Lower leg skin (tissue), 4 donors: ENCODE data around the gene PGA3. TPM values are rescaled to one million over a fixed set of nuclear protein-coding genes. Genes with fewer than 3 reads are reported as not detected.
"Not testable (repeated sequence)": the region's sequence is repeated elsewhere in the genome, so short reads cannot be mapped to it uniquely, and the experiment has no call there.

Experiments
- DNase-seq, 2 donors: peaks; one replicate each; pipeline ENCODE4 v3.0.0-alpha.2; 2019; ENCODE audit warnings: low spot score in 2 of 2
- H3K4me3 ChIP-seq: fragments of 200-600 bp; sonication (generic); 2 replicates; pipeline ENCODE4 v1.5.1; 2017; ENCODE audit warnings: mild to moderate bottlenecking, low read depth; ENCODE audit not compliant: poor library complexity, severe bottlenecking
- POLR2A ChIP-seq, 2 donors: fragments of 450-650 bp; IDR thresholded peaks; one replicate each; pipeline ENCODE4 v1.6.1; 2016 to 2017; ENCODE audit warnings: antibody characterized with exemption in 2 of 2, mild to moderate bottlenecking in 1 of 2, moderate library complexity in 1 of 2
- WGBS, 2 donors: methylation state at CpG; one replicate each; pipeline ENCODE4 v1.1.5; 2018; 5-methylcytosine and 5-hydroxymethylcytosine counted together
- intact Hi-C: fragments of 100-400 bp; cut with DNase I; formaldehyde crosslinking; loops from one replicate; pipeline ENCODE4 v1.15.0; 2023; ENCODE audit warnings: low total_unique reads
- total RNA-seq, 4 donors: library from RNA; depleted of rRNA; stranded (reverse); fragments of >200 nt; gene quantifications; one replicate each; pipeline ENCODE4 v1.1.0, GENCODE V29; 2016
- TF ChIP-seq, protein P1 (sequence below), 3 donors: fragments of 450-650 bp; IDR thresholded peaks; one replicate each; pipeline ENCODE4 v1.5.1; 2016; ENCODE audit warnings: antibody characterized with exemption in 3 of 3, mild to moderate bottlenecking in 3 of 3, moderate library complexity in 2 of 3

The PGA3 gene
- total RNA-seq, 4 donors from 2014 or later: 0.32 to 1.5 TPM; not detected in 2

DNA sequence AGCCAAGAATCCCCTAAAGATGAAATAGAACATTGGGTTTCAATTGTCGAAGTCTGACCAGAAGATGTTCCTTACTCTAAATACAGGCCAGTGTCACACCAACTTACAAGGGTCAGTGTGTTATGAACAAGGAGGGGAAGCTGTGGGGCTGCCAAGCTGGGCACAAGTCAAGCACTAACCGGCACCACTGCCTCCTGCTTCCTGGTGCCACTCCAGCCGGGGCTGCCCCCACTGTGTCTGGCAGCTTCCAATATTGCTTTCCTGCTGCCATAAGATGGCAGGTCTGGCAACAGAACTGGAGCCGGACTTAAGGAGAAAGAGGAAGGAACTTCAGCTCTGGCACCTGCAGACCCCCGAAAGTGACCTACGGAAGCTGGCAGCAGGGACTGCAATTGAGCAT, 28.4 kb upstream of the PGA3 start:
- H3K4me3 ChIP-seq: no peak overlapping the region
- intact Hi-C loops: no loop called here
- 72 to 81% methylated on average over 6 of the region's 6 CpGs for WGBS, 2 donors
- no peak for TF ChIP-seq POLR2A (IDR thresholded peaks at IDR 0.05)
- no peak for DNase-seq

DNA sequence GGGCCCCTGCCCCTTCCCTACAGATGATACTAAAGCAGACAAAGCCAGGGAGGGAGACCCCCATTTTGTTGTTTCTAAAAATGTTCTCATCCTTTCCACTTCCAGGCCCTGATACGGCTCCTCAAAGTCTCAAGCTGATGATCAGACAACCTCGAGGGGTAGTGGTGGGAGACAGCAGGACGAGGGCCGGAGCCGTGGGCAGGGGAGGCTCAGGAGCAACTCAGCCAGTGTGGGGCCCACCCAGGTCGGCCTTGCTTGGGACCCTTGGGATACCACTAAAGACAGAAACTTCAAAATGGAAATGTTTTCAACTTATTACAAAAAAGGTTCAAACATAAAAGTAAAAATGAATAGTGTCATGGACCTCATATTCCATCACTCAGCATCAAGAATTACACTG, 26.9 kb upstream of the PGA3 start:
- H3K4me3 ChIP-seq: no peak overlapping the region
- 72 to 79% methylated on average over 6 of the region's 6 CpGs for WGBS, 2 donors
- DNase-seq: no peak
- intact Hi-C loops: no loop called here
- no peak for TF ChIP-seq POLR2A (IDR thresholded peaks at IDR 0.05)
- TF ChIP-seq, protein P1, sequence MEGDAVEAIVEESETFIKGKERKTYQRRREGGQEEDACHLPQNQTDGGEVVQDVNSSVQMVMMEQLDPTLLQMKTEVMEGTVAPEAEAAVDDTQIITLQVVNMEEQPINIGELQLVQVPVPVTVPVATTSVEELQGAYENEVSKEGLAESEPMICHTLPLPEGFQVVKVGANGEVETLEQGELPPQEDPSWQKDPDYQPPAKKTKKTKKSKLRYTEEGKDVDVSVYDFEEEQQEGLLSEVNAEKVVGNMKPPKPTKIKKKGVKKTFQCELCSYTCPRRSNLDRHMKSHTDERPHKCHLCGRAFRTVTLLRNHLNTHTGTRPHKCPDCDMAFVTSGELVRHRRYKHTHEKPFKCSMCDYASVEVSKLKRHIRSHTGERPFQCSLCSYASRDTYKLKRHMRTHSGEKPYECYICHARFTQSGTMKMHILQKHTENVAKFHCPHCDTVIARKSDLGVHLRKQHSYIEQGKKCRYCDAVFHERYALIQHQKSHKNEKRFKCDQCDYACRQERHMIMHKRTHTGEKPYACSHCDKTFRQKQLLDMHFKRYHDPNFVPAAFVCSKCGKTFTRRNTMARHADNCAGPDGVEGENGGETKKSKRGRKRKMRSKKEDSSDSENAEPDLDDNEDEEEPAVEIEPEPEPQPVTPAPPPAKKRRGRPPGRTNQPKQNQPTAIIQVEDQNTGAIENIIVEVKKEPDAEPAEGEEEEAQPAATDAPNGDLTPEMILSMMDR (IDR thresholded peaks at IDR 0.05): no peak

DNA sequence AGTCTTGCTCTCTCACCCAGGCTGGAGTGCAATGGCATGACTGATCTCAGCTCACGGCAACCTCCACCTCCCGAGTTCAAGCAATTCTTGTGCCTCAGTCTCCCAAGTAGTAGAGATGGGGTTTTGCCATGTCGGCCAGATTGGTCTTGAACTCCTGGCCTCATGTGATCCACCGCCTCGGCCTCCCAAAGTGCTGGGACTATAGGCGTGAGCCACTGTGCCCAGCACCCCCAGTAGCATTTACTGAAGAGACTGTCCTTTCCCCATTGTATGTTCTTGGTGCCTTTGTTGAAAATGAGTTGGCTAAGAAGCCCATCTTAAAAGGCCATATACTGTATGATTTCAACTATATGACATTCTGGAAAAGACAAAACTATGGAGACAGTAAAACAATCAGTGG, 23.1 kb upstream of the PGA3 start:
- WGBS, 2 donors: 97 to 99% methylated on average over 6 of the region's 6 CpGs
- intact Hi-C loops: loop anchor here (5.0 to 10.0 kb wide), 2 partner anchors 48 to 355 kb away; no protein-coding TSS in a partner anchor
- not testable (repeated sequence) for H3K4me3 ChIP-seq, DNase-seq

DNA sequence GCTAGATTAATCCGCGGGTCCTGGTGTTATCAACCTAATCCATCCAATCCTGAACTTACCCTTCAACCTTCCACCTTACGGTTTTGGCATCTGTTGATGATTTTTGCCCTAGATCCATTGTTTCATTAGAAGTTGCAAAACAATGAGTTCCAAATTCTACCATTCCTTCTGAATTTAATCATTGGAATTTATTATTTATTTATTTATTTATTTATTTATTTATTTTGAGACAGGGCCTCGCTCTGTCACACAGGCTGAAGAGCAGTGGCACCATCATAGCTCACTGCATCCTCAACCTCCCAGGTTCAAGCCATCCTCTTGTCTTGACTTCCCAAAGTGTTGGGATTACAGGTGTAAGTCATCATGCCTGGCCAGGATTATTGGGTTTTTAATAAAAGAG, 21.8 kb upstream of the PGA3 start:
- H3K4me3 ChIP-seq: no peak overlapping the region
- DNase-seq: no peak
- intact Hi-C loops: loop anchor here (5.0 to 10.0 kb wide), 2 partner anchors 49 to 357 kb away; no protein-coding TSS in a partner anchor
- TF ChIP-seq, protein P1 (IDR thresholded peaks at IDR 0.05): no peak
- TF ChIP-seq POLR2A (IDR thresholded peaks at IDR 0.05): no peak
- WGBS, 2 donors: 95 to 98% methylated on average over 4 of the region's 4 CpGs

DNA sequence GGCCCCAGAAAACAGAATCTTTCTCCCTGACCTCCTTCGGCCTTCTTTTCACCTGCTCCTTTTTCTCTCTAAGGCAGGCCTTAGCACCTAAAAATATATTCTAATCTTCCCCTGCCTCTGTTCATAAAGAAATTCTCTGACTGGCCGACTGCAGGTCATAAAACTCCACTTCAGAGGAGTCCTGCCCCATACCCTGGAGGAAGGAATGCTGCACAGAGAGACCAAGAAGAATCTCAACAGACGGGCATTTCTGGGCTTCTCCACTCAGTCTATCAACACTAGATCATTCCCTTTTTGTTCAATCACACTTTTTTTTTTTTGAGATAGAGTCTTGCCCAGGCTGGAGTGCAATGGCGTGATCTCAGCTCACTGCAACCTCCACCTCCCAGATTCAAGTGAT, 19.7 kb upstream of the PGA3 start:
- intact Hi-C loops: loop anchor here (5.0 to 10.0 kb wide), 2 partner anchors 51 to 359 kb away; no protein-coding TSS in a partner anchor
- TF ChIP-seq POLR2A (IDR thresholded peaks at IDR 0.05): no peak
- TF ChIP-seq, protein P1 (IDR thresholded peaks at IDR 0.05): no peak
- no peak for DNase-seq

DNA sequence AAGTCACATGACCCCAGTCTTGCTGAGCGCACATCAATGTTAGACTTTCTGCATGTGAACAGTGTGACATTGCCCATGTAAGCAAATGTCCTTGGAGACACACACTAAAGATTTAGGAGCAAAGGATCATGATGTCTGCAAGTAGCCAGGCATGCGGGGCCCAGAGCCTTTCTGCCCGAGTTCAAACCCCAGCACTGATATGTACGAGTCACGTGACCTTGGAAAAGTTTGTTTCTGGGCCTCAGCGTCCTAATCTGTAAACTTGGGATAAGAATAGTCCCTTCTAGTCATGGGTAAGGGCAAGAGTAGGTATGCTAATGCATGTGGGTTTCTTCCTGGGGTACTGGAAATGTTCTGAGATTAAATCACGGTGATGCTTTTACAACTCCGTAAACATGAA, 16.8 kb upstream of the PGA3 start:
- no peak for TF ChIP-seq POLR2A (IDR thresholded peaks at IDR 0.05)
- TF ChIP-seq, protein P1 (IDR thresholded peaks at IDR 0.05): no peak
- intact Hi-C loops: loop anchor here (10.0 kb wide), 1 partner anchor 362 kb away; no protein-coding TSS in a partner anchor
- DNase-seq: no peak
- 90 to 94% methylated on average over 8 of the region's 8 CpGs for WGBS, 2 donors
- no peak overlapping the region for H3K4me3 ChIP-seq

More for the DNA sequence above, 19.7 kb upstream of the PGA3 start:
- 82 to 86% methylated on average over 4 of the region's 4 CpGs for WGBS, 2 donors
- no peak overlapping the region for H3K4me3 ChIP-seq

DNA sequence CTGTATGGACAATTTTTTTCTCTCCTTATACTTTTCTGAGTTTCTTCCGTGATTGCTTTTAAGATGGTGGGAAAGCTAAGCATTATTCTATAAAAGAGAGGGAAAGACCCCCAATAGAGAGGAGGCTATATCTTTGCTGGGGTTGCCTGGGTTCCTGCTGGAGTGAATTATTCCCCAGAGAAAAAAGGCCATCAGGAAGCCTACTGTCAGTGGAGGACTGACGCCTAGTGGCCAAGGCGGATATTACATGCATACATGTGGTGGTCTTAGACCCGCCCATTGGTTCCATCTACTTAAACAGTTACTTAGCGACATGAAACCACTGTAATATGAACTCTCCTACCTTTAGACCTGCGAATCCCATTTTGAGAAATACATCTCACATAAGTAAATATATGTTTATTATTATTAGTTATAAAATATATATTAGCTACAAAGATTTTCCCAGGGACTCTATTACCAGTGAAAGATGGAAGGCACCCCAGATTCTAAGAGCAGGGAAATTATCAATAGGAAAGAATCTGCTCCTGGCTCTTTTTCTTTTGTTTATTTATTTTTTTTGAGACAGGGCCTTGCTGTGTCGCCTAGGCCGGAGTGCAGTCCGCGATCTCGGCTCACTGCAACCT, 15.7 kb upstream of the PGA3 start:
- peak; percentile 60 to 91 for DNase-seq
- no peak for TF ChIP-seq POLR2A (IDR thresholded peaks at IDR 0.05)
- TF ChIP-seq, protein P1 (IDR thresholded peaks at IDR 0.05): peak in 2 of 3 donors; percentile 67 to 80
- intact Hi-C loops: loop anchor here (10.0 kb wide), 1 partner anchor 363 kb away; no protein-coding TSS in a partner anchor
- H3K4me3 ChIP-seq: no peak overlapping the region
- 42% methylated on average over 11 of the region's 11 CpGs for WGBS, 2 donors
